ENCODE results near the gene CAPZA2. TPM values are rescaled to one million over a fixed set of nuclear protein-coding genes. Genes with fewer than 3 reads are reported as not detected.
"Not testable (repeated sequence)": the region's sequence is repeated elsewhere in the genome, so short reads cannot be mapped to it uniquely, and the experiment has no call there.

The CAPZA2 gene
- total and polyA plus RNA-seq, 11 donors = 37.4 to 483 (median 324) TPM

GRCh38 chr7:116820149-116820548 lies 42.2 kb upstream of the CAPZA2 start:
- Histone ChIP-seq H3K27me3 (no peaks in the 10 kb centered on the region), H3K4me3 (no peak overlapping the region), H3K27ac (no peak overlapping the region), H3K36me3 (no peaks in the 10 kb centered on the region), H3K4me1 (no peaks in the 10 kb centered on the region), H3K9me3 (peaks cover 0 to 4% (median 0%) of the 10 kb centered on the region in 12 donors)
- no peak for TF ChIP-seq POLR2A (IDR thresholded peaks at IDR 0.05)
- no peak for TF ChIP-seq CTCF (IDR thresholded peaks at IDR 0.05)
- no peak for ATAC-seq
- DNase-seq = no peak
- intact Hi-C loops (cut with DNase I) = no loop called here
- WGBS, 4 donors = 81 to 94% (median 93%) methylated on average over 3 of the region's 3 CpGs

- H3K4me3 ChIP-seq; intact Hi-C loops (cut with DNase I); H3K4me1 ChIP-seq; H3K36me3 ChIP-seq; H3K9me3 ChIP-seq; H3K27ac ChIP-seq; ATAC-seq; DNase-seq; H3K27me3 ChIP-seq: not testable (repeated sequence)
- 95 to 99% (median 97%) methylated on average over 4 of the region's 4 CpGs for WGBS, 4 donors
Measured at GRCh38 chr7:116821647-116822046, 40.7 kb upstream of the CAPZA2 start.

GRCh38 chr7:116824449-116824848 lies 37.9 kb upstream of the CAPZA2 start:
- Histone ChIP-seq H3K9me3 (peaks cover 0 to 4% (median 0%) of the 10 kb centered on the region in 12 donors), H3K4me1 (no peaks in the 10 kb centered on the region), H3K4me3 (no peak overlapping the region), H3K27me3 (no peaks in the 10 kb centered on the region), H3K36me3 (no peaks in the 10 kb centered on the region), H3K27ac (no peak overlapping the region)
- intact Hi-C loops (cut with DNase I) = no loop called here
- TF ChIP-seq POLR2A (IDR thresholded peaks at IDR 0.05) (no peak), CTCF (IDR thresholded peaks at IDR 0.05) (no peak)
- DNase-seq (no peak), ATAC-seq (no peak)

DNA sequence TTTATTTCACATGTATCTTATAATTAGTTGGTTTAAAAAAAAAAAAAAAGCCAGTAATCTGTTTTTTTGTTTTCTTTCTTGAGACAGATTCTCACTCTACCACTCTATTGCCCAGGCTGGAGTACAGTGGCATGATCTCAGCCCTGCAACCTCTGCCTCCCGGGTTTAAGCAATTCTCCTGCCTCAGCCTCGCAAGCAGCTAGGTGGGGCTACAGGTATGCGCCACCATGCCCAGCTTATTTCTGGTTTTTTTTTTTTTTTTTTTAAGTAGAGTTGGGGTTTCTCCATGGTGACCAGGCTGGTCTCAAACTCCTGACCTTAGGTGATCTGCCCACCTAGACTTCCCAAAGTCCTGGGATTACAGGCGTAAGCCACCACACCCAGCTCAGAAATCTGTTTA lies 34.1 kb upstream of the CAPZA2 start:
- no peak for ATAC-seq
- Histone ChIP-seq H3K27me3 (no peaks in the 10 kb centered on the region), H3K4me3 (no peak overlapping the region), H3K4me1 (no peaks in the 10 kb centered on the region), H3K9me3 (peaks cover 0 to 4% (median 0%) of the 10 kb centered on the region in 12 donors), H3K36me3 (no peaks in the 10 kb centered on the region), H3K27ac (no peak overlapping the region)
- no peak for DNase-seq
- TF ChIP-seq POLR2A (IDR thresholded peaks at IDR 0.05) = no peak
- TF ChIP-seq CTCF (IDR thresholded peaks at IDR 0.05) = no peak
- intact Hi-C loops (cut with DNase I) = no loop called here
- WGBS, 4 donors = 92 to 97% (median 94%) methylated on average over 4 of the region's 4 CpGs

GRCh38 chr7:116829041-116829440 lies 33.3 kb upstream of the CAPZA2 start:
- no peak overlapping the region for H3K4me3 ChIP-seq
- no peaks in the 10 kb centered on the region for H3K36me3 ChIP-seq
- DNase-seq = no peak
- no peaks in the 10 kb centered on the region for H3K4me1 ChIP-seq
- H3K27me3 ChIP-seq = no peaks in the 10 kb centered on the region
- H3K9me3 ChIP-seq = peaks cover 0 to 4% (median 0%) of the 10 kb centered on the region in 12 donors
- WGBS, 4 donors = 80 to 88% (median 84%) methylated on average over 3 of the region's 3 CpGs
- ATAC-seq = no peak
- intact Hi-C loops (cut with DNase I) = no loop called here
- TF ChIP-seq CTCF (IDR thresholded peaks at IDR 0.05) (no peak), POLR2A (IDR thresholded peaks at IDR 0.05) (no peak)
- H3K27ac ChIP-seq = no peak overlapping the region

Data from heart left ventricle (tissue), 16 donors.